ENCODE results near the gene SEC61A2. TPM values are rescaled to one million over a fixed set of nuclear protein-coding genes. Genes with fewer than 3 reads are reported as not detected.

Gene SEC61A2
- polyA plus RNA-seq, 1 experiment: 15.6 TPM

DNA sequence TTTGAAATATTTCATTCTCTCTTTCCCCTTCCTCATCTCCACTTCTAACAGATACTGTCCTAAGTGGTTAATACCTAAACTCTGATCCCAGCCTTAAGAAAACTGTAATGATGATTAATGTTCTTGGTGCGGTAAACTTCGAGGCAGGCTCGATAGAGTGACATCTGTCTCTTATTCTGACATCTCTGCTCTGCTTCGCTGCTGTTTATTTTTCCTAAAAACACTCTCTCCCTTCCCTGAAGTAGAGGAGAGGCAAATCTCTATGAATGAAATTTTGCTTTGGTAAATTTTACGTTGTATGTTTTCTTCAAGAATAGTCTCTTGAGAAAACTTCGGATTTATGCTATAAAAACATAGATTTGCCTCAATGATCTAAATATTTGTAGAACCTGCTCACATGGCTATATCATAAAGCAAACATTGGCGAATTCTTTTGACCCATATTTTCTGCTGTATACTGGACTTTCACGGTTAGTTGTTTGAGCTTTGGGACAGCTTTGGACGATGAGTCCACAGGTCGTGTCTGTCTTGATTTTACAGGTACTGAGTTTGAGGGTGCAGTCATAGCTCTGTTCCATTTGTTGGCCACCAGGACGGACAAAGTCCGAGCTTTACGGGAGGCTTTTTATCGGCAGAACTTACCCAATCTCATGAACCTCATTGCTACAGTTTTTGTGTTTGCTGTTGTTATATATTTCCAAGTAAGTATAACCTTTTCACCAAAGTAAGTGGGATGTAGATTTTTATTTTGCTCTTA is 27.1 kb downstream of the SEC61A2 start:
- H3K9me3 ChIP-seq (ENCODE audit: control insufficient read depth, insufficient read depth, low read length): no peaks in the 10 kb centered on the region
- TF ChIP-seq, protein P1, sequence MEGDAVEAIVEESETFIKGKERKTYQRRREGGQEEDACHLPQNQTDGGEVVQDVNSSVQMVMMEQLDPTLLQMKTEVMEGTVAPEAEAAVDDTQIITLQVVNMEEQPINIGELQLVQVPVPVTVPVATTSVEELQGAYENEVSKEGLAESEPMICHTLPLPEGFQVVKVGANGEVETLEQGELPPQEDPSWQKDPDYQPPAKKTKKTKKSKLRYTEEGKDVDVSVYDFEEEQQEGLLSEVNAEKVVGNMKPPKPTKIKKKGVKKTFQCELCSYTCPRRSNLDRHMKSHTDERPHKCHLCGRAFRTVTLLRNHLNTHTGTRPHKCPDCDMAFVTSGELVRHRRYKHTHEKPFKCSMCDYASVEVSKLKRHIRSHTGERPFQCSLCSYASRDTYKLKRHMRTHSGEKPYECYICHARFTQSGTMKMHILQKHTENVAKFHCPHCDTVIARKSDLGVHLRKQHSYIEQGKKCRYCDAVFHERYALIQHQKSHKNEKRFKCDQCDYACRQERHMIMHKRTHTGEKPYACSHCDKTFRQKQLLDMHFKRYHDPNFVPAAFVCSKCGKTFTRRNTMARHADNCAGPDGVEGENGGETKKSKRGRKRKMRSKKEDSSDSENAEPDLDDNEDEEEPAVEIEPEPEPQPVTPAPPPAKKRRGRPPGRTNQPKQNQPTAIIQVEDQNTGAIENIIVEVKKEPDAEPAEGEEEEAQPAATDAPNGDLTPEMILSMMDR (IDR thresholded peaks at IDR 0.05; ENCODE audit: low read depth, low read length): no peak
- H3K4me3 ChIP-seq (ENCODE audit: low read depth, low read length): no peak overlapping the region
- POLR2A ChIA-PET: no interaction called here
- CTCF ChIA-PET: interaction anchor here (0.9 kb wide), 1 partner anchor 58 kb away, joined by 3 read pairs; no protein-coding TSS in a partner anchor
- no peak overlapping the region for H3K27ac ChIP-seq (ENCODE audit: low read depth, low read length)
- DNase-seq (ENCODE audit: low read depth, low spot score): no peak
- no peaks in the 10 kb centered on the region for H3K27me3 ChIP-seq (ENCODE audit: control insufficient read depth, insufficient read depth, low read length)

DNA sequence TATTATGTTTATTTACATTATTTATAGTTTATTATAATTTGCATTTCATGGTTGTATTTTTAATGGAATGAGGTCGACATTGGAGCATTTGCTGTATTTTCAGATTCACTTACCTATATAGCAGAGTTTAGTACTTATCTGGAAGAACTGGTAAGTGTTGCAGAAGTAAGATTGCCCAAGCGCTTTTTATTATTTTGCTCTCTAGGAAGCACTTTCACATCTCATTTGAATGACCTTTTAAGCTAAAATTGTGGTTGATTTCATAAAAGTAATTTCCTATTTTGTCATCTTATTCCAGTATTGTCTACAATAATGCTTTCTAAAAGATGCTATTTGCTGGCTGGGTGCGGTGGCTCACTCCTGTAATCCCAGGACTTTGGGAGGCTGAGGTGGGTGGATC is 28.6 kb downstream of the SEC61A2 start:
- Histone ChIP-seq H3K4me3 (ENCODE audit: low read depth, low read length) (no peak overlapping the region), H3K27me3 (ENCODE audit: control insufficient read depth, insufficient read depth, low read length) (no peaks in the 10 kb centered on the region), H3K27ac (ENCODE audit: low read depth, low read length) (no peak overlapping the region), H3K9me3 (ENCODE audit: control insufficient read depth, insufficient read depth, low read length) (no peaks in the 10 kb centered on the region)
- ChIA-PET CTCF (no interaction called here), POLR2A (no interaction called here)
- DNase-seq (ENCODE audit: low read depth, low spot score): no peak
- TF ChIP-seq, protein P1 (IDR thresholded peaks at IDR 0.05; ENCODE audit: low read depth, low read length): no peak

DNA sequence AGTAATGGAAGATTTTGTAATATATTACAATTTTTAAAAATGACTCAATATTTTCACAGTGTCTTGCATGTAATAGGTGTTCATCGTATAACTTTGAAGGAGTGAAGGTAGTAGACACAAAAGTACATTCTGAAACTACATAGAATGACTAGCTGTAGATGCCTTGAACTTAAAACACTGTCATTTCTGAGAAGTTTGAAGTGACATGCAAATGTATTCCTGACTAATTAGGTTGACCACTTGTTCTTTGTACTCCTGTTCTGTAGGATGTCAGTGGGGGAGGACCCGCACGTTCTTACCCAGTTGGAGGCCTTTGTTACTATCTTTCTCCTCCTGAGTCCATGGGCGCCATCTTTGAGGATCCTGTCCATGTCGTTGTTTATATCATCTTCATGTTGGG is 31.2 kb downstream of the SEC61A2 start:
- TF ChIP-seq, protein P1 (IDR thresholded peaks at IDR 0.05; ENCODE audit: low read depth, low read length): no peak
- H3K27ac ChIP-seq (ENCODE audit: low read depth, low read length): no peak overlapping the region
- no peaks in the 10 kb centered on the region for H3K27me3 ChIP-seq (ENCODE audit: control insufficient read depth, insufficient read depth, low read length)
- ChIA-PET CTCF (no interaction called here), POLR2A (no interaction called here)
- no peaks in the 10 kb centered on the region for H3K9me3 ChIP-seq (ENCODE audit: control insufficient read depth, insufficient read depth, low read length)
- no peak for DNase-seq (ENCODE audit: low read depth, low spot score)
- H3K4me3 ChIP-seq (ENCODE audit: low read depth, low read length): no peak overlapping the region

DNA sequence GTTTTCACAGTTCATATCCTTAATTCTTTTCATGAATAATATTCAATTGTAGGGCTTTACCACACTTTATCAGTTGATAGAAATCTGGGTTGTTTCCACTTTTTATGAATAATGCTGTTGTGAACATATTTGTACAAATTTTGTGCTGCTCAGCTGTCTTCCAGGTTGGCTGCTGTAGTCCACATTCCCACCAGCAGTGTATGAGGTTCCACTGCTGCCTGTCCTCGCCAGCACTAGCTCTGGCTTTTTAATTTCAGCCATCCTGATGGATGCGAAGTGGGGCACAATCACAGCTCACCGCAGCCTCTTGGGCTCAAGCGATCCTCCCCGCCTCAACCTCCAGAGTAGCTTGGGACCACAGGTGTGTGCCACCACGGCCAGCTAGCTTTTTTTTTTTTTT is 33.5 kb downstream of the SEC61A2 start:
- Histone ChIP-seq H3K27me3 (ENCODE audit: control insufficient read depth, insufficient read depth, low read length) (no peaks in the 10 kb centered on the region), H3K9me3 (ENCODE audit: control insufficient read depth, insufficient read depth, low read length) (no peaks in the 10 kb centered on the region), H3K4me3 (ENCODE audit: low read depth, low read length) (no peak overlapping the region), H3K27ac (ENCODE audit: low read depth, low read length) (no peak overlapping the region)
- TF ChIP-seq, protein P1 (IDR thresholded peaks at IDR 0.05; ENCODE audit: low read depth, low read length): no peak
- CTCF ChIA-PET: interaction anchor here (1.8 kb wide), 1 partner anchor 52 kb away, joined by 4 read pairs; no protein-coding TSS in a partner anchor
- no peak for DNase-seq (ENCODE audit: low read depth, low spot score)
- POLR2A ChIA-PET: interaction anchor here (0.7 kb wide), 1 partner anchor 10 kb away, joined by 5 read pairs; no protein-coding TSS in a partner anchor

DNA sequence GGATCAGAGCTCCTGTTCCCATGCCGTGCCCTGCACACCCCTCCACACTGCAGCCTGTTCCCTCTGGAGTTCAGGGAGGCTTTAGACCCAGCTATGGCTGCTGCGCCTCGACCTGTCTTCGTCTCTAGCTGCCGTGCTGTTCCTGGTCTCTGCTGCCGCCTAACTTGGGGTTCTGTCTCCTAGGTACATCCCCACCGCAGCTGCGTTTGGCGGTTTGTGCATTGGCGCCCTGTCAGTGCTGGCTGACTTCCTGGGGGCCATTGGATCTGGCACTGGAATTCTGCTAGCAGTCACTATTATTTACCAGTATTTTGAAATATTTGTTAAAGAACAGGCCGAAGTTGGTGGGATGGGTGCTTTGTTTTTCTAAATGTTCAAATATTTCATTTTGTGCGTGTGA is 34.6 kb downstream of the SEC61A2 start:
- CTCF ChIA-PET: interaction anchor here (1.2 kb wide), 1 partner anchor 51 kb away, joined by 3 read pairs; no protein-coding TSS in a partner anchor
- TF ChIP-seq, protein P1 (IDR thresholded peaks at IDR 0.05; ENCODE audit: low read depth, low read length): no peak
- Histone ChIP-seq H3K27me3 (ENCODE audit: control insufficient read depth, insufficient read depth, low read length) (no peaks in the 10 kb centered on the region), H3K4me3 (ENCODE audit: low read depth, low read length) (no peak overlapping the region), H3K9me3 (ENCODE audit: control insufficient read depth, insufficient read depth, low read length) (no peaks in the 10 kb centered on the region), H3K27ac (ENCODE audit: low read depth, low read length) (no peak overlapping the region)
- POLR2A ChIA-PET: no interaction called here
- DNase-seq (ENCODE audit: low read depth, low spot score): no peak
